Left lung (tissue), 10 donors: ENCODE measurements around the gene SELENOK. TPM values are rescaled to one million over a fixed set of nuclear protein-coding genes. Genes with fewer than 3 reads are reported as not detected.
A peak's percentile ranks its signal among the peaks of the same experiment; 100 is the strongest.

ENCODE experiments used
- ATAC-seq: fragments of 200-7000 bp; cut with Tn5 transposase; one replicate; pipeline ENCODE4 v1.9.1; 2020; ENCODE audit warnings: moderate library complexity
- DNase-seq, 4 donors: peaks; one replicate each; pipeline ENCODE4 v3.0.0-alpha.2; 2013 to 2020
- H3K27ac ChIP-seq, 2 donors: fragments of 200-600 bp; sonication (generic) in 1 of 2; one replicate each; pipeline versions ENCODE4 v1.5.0 to v1.8.0; 2020 to 2021
- H3K27me3 ChIP-seq, 2 donors: fragments of 200-600 bp; sonication (generic) in 1 of 2; one replicate each; pipeline versions ENCODE4 v1.5.0 to v1.8.0; 2020 to 2021
- H3K36me3 ChIP-seq, 2 donors: fragments of 200-600 bp; sonication (generic) in 1 of 2; one replicate each; pipeline versions ENCODE4 v1.5.0 to v1.8.0; 2020 to 2021
- H3K4me1 ChIP-seq, 2 donors: fragments of 200-600 bp; one replicate each; pipeline ENCODE4 v1.8.0; 2021
- H3K4me3 ChIP-seq, 2 donors: fragments of 200-600 bp; sonication (generic) in 1 of 2; one replicate each; pipeline versions ENCODE4 v1.5.0 to v1.8.0; 2020 to 2021; ENCODE audit warnings: mild to moderate bottlenecking in 1 of 2
- H3K9me3 ChIP-seq, 2 donors: fragments of 200-600 bp; sonication (generic) in 1 of 2; one replicate each; pipeline versions ENCODE4 v1.5.0 to v1.8.0; 2020 to 2021
- intact Hi-C, 2 donors: fragments of 100-400 bp; cut with DNase I; formaldehyde crosslinking; loops; one replicate each; pipeline versions ENCODE4 v1.11.2 to v1.14.2; 2022
- polyA plus RNA-seq, 6 donors: library from polyadenylated mRNA; unstranded; fragments of 120-200 nt; gene quantifications; one replicate each; pipeline ENCODE4 v1.2.1, GENCODE V29; 2013; ENCODE audit not compliant: insufficient read length in 6 of 6
- total RNA-seq, 2 donors: library from RNA; stranded (reverse); fragmentation: NEBNext Ultra II Directional; extraction: Animal tissue kit (Norgen Biotek cat#: 25700); gene quantifications; one replicate each; pipeline ENCODE4 v1.2.1, GENCODE V29; 2021
- TF ChIP-seq, protein P1 (sequence below), 2 donors: fragments of 200-600 bp; sonication (generic) in 1 of 2; IDR thresholded peaks; one replicate each; pipeline versions ENCODE4 v1.5.0 to v1.8.0; 2021; ENCODE audit warnings: antibody characterized with exemption in 2 of 2
- donor health status: DM: no; HTN: yes; CAD: no.
- donor health status: DM: no; HTN: no; CAD: no.

SELENOK gene
- total and polyA plus RNA-seq, 8 donors: 34.7 to 59.7 (median 58.2) TPM

DNA sequence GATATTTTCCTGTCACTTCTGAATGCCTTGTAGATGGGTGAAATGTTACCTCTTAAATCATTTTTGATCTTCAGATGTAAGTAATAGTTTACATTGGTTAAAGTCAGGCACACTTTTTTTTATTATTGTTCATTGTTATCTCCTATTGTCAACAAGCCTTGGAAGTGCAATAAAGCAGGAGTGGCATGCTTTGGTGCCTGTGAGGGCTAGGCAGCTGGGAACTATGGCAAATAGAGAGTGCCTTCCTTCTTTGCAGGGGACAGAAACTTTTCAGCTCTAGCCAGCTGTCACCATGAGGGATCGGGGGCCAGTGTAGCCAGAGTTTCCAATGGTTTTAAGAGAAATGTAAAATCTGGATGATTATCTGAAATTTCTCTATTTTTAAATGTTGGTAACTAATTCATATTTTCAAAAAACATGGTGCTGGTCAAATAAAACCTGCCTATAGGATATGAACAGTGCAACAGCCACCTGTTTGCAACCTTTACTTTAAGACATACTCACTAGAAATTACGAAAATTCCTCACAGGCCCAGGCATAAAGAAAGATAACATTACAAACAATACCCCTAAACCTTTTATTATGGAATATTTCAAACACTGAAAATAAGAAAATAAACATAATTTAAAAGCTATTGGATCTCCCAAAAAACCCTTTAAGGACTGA, 9.1 kb upstream of the SELENOK start:
- Histone ChIP-seq H3K9me3 (no peaks in the 10 kb centered on the region), H3K4me3 (no peak overlapping the region), H3K27me3 (peaks cover 8 to 29% of the 10 kb centered on the region in 2 donors), H3K36me3 (no peaks in the 10 kb centered on the region), H3K27ac (no peak overlapping the region), H3K4me1 (no peaks in the 10 kb centered on the region)
- TF ChIP-seq, protein P1, sequence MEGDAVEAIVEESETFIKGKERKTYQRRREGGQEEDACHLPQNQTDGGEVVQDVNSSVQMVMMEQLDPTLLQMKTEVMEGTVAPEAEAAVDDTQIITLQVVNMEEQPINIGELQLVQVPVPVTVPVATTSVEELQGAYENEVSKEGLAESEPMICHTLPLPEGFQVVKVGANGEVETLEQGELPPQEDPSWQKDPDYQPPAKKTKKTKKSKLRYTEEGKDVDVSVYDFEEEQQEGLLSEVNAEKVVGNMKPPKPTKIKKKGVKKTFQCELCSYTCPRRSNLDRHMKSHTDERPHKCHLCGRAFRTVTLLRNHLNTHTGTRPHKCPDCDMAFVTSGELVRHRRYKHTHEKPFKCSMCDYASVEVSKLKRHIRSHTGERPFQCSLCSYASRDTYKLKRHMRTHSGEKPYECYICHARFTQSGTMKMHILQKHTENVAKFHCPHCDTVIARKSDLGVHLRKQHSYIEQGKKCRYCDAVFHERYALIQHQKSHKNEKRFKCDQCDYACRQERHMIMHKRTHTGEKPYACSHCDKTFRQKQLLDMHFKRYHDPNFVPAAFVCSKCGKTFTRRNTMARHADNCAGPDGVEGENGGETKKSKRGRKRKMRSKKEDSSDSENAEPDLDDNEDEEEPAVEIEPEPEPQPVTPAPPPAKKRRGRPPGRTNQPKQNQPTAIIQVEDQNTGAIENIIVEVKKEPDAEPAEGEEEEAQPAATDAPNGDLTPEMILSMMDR (IDR thresholded peaks at IDR 0.05): no peak
- ATAC-seq (no peak), DNase-seq (no peak)
- intact Hi-C loops: no loop called here

GRCh38 chr3:53899750-53900149, 8.1 kb upstream of the SELENOK start:
- Histone ChIP-seq H3K4me1 (no peaks in the 10 kb centered on the region), H3K36me3 (no peaks in the 10 kb centered on the region), H3K27me3 (peaks cover 8 to 34% of the 10 kb centered on the region in 2 donors), H3K27ac (no peak overlapping the region), H3K9me3 (no peaks in the 10 kb centered on the region), H3K4me3 (no peak overlapping the region)
- ATAC-seq (peak; percentile 65), DNase-seq (no peak)
- TF ChIP-seq, protein P1 (IDR thresholded peaks at IDR 0.05): no peak
- intact Hi-C loops: no loop called here

DNA sequence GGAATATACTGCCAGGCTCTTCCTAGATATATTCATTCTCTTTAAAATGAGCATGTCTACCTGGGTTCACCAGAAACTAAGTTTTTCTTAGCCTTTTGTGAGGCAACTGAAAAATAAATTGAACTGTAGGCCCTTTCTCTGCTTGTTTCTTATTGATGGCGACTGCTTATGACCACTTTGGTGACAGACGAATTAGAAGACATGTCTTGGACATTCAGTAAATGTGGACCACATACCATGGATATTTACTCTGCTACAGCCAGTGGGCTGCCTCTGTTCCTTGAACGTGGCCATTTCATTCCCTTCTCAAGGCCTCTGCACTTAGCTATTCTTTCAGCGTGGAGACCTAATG, 603 bp upstream of the SELENOK start:
- TF ChIP-seq, protein P1 (IDR thresholded peaks at IDR 0.05): no peak
- Histone ChIP-seq H3K4me3 (peak overlapping the region; percentile 82 to 84), H3K27ac (peak overlapping the region; percentile 93 to 95), H3K27me3 (peaks cover 4 to 23% of the 10 kb centered on the region in 2 donors), H3K9me3 (no peaks in the 10 kb centered on the region), H3K4me1 (peaks cover 14 to 31% of the 10 kb centered on the region in 2 donors), H3K36me3 (peaks cover 0 to 9% of the 10 kb centered on the region in 2 donors)
- intact Hi-C loops: no loop called here
- DNase-seq (no peak), ATAC-seq (no peak)

GRCh38 chr3:53890726-53891475, 758 bp downstream of the SELENOK start:
- Histone ChIP-seq H3K9me3 (no peaks in the 10 kb centered on the region), H3K4me3 (peak overlapping the region; percentile 82 to 84), H3K4me1 (peaks cover 14 to 31% of the 10 kb centered on the region in 2 donors), H3K27ac (peak overlapping the region; percentile 90 to 93), H3K36me3 (peaks cover 0 to 21% of the 10 kb centered on the region in 2 donors), H3K27me3 (peaks cover 0 to 10% of the 10 kb centered on the region in 2 donors)
- DNase-seq (peak in 1 of 4 donors; percentile 41), ATAC-seq (peak; percentile 15)
- intact Hi-C loops: no loop called here
- TF ChIP-seq, protein P1 (IDR thresholded peaks at IDR 0.05): no peak

DNA sequence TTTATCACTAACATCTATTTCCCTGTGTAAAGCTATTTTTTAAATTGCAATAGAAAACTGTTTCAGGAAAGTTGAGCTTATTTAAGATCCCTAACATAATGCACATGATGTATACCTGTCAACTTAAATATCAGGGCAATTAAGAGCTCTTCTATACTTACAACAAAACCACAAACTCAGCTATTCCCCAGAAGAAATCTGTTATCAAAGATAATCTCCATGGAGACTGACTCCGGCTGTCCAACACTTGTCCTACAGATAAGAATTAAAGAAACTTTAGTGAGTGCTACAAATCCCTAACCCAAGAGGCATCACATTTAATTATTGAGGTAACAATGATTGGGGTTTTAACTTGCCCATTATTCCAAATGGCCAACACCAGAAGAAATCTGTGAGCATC, 3.4 kb downstream of the SELENOK start:
- ATAC-seq (no peak), DNase-seq (no peak)
- Histone ChIP-seq H3K4me3 (no peak overlapping the region), H3K27ac (no peak overlapping the region), H3K4me1 (peaks cover 14 to 31% of the 10 kb centered on the region in 2 donors), H3K27me3 (no peaks in the 10 kb centered on the region), H3K36me3 (peaks cover 4 to 42% of the 10 kb centered on the region in 2 donors), H3K9me3 (no peaks in the 10 kb centered on the region)
- intact Hi-C loops: no loop called here
- TF ChIP-seq, protein P1 (IDR thresholded peaks at IDR 0.05): no peak
